HepG2 (cell line): Measurements from ENCODE around the gene MXD1. TPM values are rescaled to one million over a fixed set of nuclear protein-coding genes. Genes with fewer than 3 reads are reported as not detected.

Experiments
- CENPX ChIP-seq: sonication (generic); formaldehyde crosslinking; IDR thresholded peaks from 2 replicates; pipeline ENCODE4 v1.9.0; 2021; ENCODE audit warnings: mild to moderate bottlenecking, missing genetic modification reagents, moderate library complexity
- FOSL2 ChIP-seq: sonication (generic); formaldehyde crosslinking; IDR thresholded peaks from 2 replicates; pipeline ENCODE4 v1.4.0; 2020; ENCODE audit warnings: missing genetic modification reagents
- FOXO4 ChIP-seq: sonication (generic); formaldehyde crosslinking; conservative IDR thresholded peaks from 2 replicates; pipeline ENCODE4 v1.8.1; 2023; ENCODE audit warnings: missing genetic modification reagents
- HMGA1 ChIP-seq: sonication (generic); formaldehyde crosslinking; conservative IDR thresholded peaks from 2 replicates; pipeline ENCODE4 v1.4.0; 2020; ENCODE audit warnings: missing genetic modification reagents
- HNRNPLL ChIP-seq: fragments of 200-400 bp; formaldehyde crosslinking; IDR thresholded peaks from 2 replicates; pipeline ENCODE4 v1.6.1; 2017; ENCODE audit warnings: mild to moderate bottlenecking, low read depth, low read length; ENCODE audit not compliant: poor library complexity, severe bottlenecking
- MED13 ChIP-seq: sonication (generic); formaldehyde crosslinking; IDR thresholded peaks from 2 replicates; pipeline ENCODE4 v1.5.0; 2020; ENCODE audit warnings: missing genetic modification reagents
- MEIS2 ChIP-seq: sonication (generic); formaldehyde crosslinking; IDR thresholded peaks from 2 replicates; pipeline ENCODE4 v1.9.0; 2021; ENCODE audit warnings: mild to moderate bottlenecking, missing genetic modification reagents
- MYNN ChIP-seq: sonication (generic); formaldehyde crosslinking; IDR thresholded peaks from 2 replicates; pipeline ENCODE4 v1.4.0; 2020; ENCODE audit warnings: mild to moderate bottlenecking, low read depth, missing genetic modification reagents
- NFYB ChIP-seq: sonication (generic); formaldehyde crosslinking; IDR thresholded peaks from 2 replicates; pipeline ENCODE4 v1.4.0; 2020; ENCODE audit warnings: missing genetic modification reagents
- RAD21 ChIP-seq: fragments of 450-650 bp; formaldehyde crosslinking; IDR thresholded peaks from 2 replicates; pipeline ENCODE4 v1.5.0; 2020; ENCODE audit warnings: mild to moderate bottlenecking
- RFXANK ChIP-seq: IDR thresholded peaks from 2 replicates; pipeline ENCODE4 v1.6.1; 2016
- SP2 ChIP-seq: sonication (generic); formaldehyde crosslinking; IDR thresholded peaks from 2 replicates; pipeline ENCODE4 v1.5.1; 2020; ENCODE audit warnings: mild to moderate bottlenecking, missing genetic modification reagents
- TMF1 ChIP-seq: sonication (generic); formaldehyde crosslinking; IDR thresholded peaks from 2 replicates; pipeline ENCODE4 v1.8.1; 2022; ENCODE audit warnings: low read depth, missing genetic modification reagents
- ZBTB1 ChIP-seq: sonication (generic); formaldehyde crosslinking; IDR thresholded peaks from 2 replicates; pipeline ENCODE4 v1.4.0; 2020; ENCODE audit warnings: missing genetic modification reagents, borderline replicate concordance
- ZBTB43 ChIP-seq: sonication (generic); formaldehyde crosslinking; conservative IDR thresholded peaks from 2 replicates; pipeline ENCODE4 v1.4.0; 2020; ENCODE audit warnings: missing genetic modification reagents
- ZFYVE20 ChIP-seq: sonication (generic); formaldehyde crosslinking; IDR thresholded peaks from 2 replicates; pipeline ENCODE4 v1.8.0; 2023; ENCODE audit warnings: low read depth, mild to moderate bottlenecking, moderate library complexity, missing genetic modification reagents, borderline replicate concordance
- ZNF530 ChIP-seq: sonication (generic); formaldehyde crosslinking; IDR thresholded peaks from 2 replicates; pipeline ENCODE4 v1.5.0; 2020; ENCODE audit warnings: low read depth, mild to moderate bottlenecking, missing genetic modification reagents
- ZNF546 ChIP-seq: sonication (generic); formaldehyde crosslinking; conservative IDR thresholded peaks from 2 replicates; pipeline ENCODE4 v1.8.1; 2023; ENCODE audit warnings: mild to moderate bottlenecking, missing genetic modification reagents
- ZNF678 ChIP-seq: sonication (generic); formaldehyde crosslinking; IDR thresholded peaks from 2 replicates; pipeline ENCODE4 v1.4.0; 2020; ENCODE audit warnings: mild to moderate bottlenecking, missing genetic modification reagents
- polyA plus RNA-seq, 8 experiments: library from polyadenylated mRNA; depleted of rRNA in 3 of 8; stranded (reverse) in 7 of 8; unstranded in 1 of 8; fragments of >200 nt; fragmentation: Illumina TruSeq in 4 of 8; extraction: Trizol in 4 of 8; gene quantifications; 2 replicates each; pipeline versions ENCODE4 v1.2.1 to v1.2.3, GENCODE V29; 2011 to 2016; ENCODE audit warnings: low read depth in 4 of 8, missing spikeins in 1 of 8, mixed read lengths in 1 of 8; ENCODE audit not compliant: insufficient read depth in 1 of 8
- total RNA-seq, 5 experiments: library from RNA; depleted of rRNA; stranded (reverse); fragments of >200 nt; fragmentation: Illumina TruSeq; extraction: Trizol; gene quantifications; 2 replicates each; pipeline ENCODE4 v1.2.3, GENCODE V29; 2016; ENCODE audit warnings: low read depth in 1 of 5
- TF ChIP-seq, protein P1 (sequence below): sonication (generic); formaldehyde crosslinking; IDR thresholded peaks from 2 replicates; pipeline ENCODE4 v1.8.0; 2022; ENCODE audit warnings: missing genetic modification reagents, mild to moderate bottlenecking, borderline replicate concordance
- TF ChIP-seq, protein P2 (sequence below): sonication (generic); formaldehyde crosslinking; IDR thresholded peaks from 2 replicates; pipeline ENCODE4 v1.5.0; 2020; ENCODE audit warnings: missing genetic modification reagents
- TF ChIP-seq, protein P3 (sequence below): sonication (generic); formaldehyde crosslinking; IDR thresholded peaks from 2 replicates; pipeline ENCODE4 v1.4.0; 2020; ENCODE audit warnings: missing genetic modification reagents

Gene MXD1
- total and polyA plus RNA-seq, 2 of the 13 experiments (the other 11 are each of a cell fraction or from before 2014, with no cell fraction given), result 6.4 to 14.9 TPM

DNA sequence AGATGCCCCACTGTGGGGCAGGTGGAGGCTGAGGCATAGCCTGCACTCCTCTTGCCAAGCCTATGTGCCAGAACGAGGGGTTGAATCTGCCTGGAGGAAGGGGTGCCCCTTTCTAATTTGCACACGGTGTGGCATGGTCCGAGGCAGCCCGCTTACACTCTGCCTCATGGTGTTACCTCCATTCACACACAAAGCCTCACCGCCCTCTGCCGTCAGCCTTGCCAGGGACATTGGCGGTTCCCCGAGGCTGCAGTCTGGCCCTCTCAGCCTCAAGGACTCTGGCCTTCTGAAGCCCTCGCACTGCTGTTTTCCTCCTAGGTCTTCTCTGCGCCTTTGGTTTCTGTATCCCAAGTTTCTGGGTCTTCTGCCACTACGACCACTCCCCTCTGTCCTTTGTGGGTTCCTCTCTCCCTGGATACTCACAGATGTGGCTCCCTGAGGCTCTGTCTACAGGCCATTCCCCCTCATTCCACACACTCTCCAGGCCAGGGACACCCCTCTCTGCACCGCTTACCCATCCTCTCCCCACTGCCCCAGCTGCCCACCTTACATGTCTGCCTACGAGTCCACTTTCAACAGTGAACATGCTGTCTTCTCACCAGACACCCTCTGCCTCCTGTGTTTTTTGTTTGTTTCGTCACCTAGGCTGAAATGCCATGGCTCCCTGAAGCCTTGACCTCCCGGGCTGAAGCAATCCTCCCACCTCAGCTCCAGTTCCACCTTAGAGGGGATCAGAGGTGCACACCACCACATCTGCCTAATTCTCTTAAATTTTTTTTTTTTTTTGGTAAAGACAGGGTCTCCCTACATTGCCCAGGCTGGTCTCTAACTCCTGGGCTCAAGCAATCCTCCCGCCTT lies 54.4 kb downstream of the MXD1 start (continued):
- TF ChIP-seq FOXO4, result no peak
- TF ChIP-seq ZFYVE20, result no peak
- TF ChIP-seq, protein P1, sequence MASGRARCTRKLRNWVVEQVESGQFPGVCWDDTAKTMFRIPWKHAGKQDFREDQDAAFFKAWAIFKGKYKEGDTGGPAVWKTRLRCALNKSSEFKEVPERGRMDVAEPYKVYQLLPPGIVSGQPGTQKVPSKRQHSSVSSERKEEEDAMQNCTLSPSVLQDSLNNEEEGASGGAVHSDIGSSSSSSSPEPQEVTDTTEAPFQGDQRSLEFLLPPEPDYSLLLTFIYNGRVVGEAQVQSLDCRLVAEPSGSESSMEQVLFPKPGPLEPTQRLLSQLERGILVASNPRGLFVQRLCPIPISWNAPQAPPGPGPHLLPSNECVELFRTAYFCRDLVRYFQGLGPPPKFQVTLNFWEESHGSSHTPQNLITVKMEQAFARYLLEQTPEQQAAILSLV (CRISPR knock-in tag), result no peak
- no peak; the same call in 1 of the 2 replicates for TF ChIP-seq SP2
- no peak for TF ChIP-seq ZNF530 (CRISPR knock-in tag)
- peak; percentile 54 for TF ChIP-seq FOSL2 (CRISPR knock-in tag)
- TF ChIP-seq MYNN (CRISPR knock-in tag), result no peak
- no peak for TF ChIP-seq NFYB (CRISPR knock-in tag)
- TF ChIP-seq MEIS2, result no peak
- TF ChIP-seq, protein P2, sequence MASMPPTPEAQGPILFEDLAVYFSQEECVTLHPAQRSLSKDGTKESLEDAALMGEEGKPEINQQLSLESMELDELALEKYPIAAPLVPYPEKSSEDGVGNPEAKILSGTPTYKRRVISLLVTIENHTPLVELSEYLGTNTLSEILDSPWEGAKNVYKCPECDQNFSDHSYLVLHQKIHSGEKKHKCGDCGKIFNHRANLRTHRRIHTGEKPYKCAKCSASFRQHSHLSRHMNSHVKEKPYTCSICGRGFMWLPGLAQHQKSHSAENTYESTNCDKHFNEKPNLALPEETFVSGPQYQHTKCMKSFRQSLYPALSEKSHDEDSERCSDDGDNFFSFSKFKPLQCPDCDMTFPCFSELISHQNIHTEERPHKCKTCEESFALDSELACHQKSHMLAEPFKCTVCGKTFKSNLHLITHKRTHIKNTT (CRISPR knock-in tag), result no peak
- no peak for TF ChIP-seq ZBTB1 (CRISPR knock-in tag)
- TF ChIP-seq MED13, result no peak
- TF ChIP-seq HMGA1, result no peak
- no peak for TF ChIP-seq RFXANK (CRISPR knock-in tag)
- no peak for TF ChIP-seq ZBTB43 (CRISPR knock-in tag)
- TF ChIP-seq RAD21, result peak; percentile 69; the same call in 1 of the 2 replicates
- no peak for TF ChIP-seq TMF1 (CRISPR knock-in tag)
- no peak for TF ChIP-seq ZNF546 (CRISPR knock-in tag)
- TF ChIP-seq ZNF678 (CRISPR knock-in tag), result no peak
- no peak for TF ChIP-seq HNRNPLL
- TF ChIP-seq, protein P3, sequence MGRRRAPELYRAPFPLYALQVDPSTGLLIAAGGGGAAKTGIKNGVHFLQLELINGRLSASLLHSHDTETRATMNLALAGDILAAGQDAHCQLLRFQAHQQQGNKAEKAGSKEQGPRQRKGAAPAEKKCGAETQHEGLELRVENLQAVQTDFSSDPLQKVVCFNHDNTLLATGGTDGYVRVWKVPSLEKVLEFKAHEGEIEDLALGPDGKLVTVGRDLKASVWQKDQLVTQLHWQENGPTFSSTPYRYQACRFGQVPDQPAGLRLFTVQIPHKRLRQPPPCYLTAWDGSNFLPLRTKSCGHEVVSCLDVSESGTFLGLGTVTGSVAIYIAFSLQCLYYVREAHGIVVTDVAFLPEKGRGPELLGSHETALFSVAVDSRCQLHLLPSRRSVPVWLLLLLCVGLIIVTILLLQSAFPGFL (CRISPR knock-in tag), result no peak
- no peak for TF ChIP-seq CENPX (CRISPR knock-in tag)
